COLO668 (cell line): ENCODE data around the gene SCARB1.

Experiments used
- DNase-seq: peaks from one replicate; lab custom pipeline; 2025; ENCODE audit not compliant: unreplicated experiment; lab: John Stamatoyannopoulos, UW

Gene SCARB1

DNA sequence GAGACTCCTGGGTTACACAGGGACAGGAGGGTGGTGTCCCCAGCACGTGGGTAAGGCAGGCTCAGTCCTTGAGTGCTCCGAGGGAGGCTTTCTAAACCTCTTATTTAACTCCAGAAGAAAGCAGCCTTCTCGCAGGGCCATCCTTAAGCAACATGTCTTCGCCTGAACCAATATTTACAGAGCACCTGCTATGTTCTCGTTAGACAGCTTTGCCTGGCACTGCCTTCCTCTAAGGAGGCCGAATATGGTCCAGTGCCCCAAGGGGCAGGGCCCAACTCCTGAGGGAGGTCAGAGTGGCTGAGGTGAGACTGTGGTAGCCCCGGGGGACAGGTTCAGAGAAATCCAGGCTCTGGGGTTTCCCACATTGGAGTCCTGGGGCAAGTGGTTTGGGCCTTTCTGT, 2.1 kb upstream of the SCARB1 start:
- no peak for DNase-seq

DNA sequence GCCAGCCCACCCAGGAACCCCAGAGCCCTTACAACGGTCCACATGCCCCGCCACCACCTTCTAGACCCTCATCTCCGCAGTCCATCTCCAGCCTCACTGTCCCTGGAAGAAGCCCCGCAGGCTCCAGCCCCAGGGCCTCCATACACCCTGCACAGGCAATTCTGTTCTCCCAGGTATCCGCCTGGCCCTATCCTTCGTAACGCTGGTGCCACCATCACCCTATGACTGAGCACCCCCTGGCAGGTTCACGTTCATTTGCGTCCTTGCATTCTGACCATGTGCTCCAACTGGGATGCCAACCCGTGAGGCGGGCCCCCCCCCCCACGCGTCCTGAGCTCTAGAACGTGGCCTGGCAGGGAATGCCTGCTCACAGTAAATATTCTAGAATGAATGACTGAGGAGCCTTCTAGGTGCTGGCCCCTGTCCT, 675 bp upstream of the SCARB1 start:
- DNase-seq: no peak

DNA sequence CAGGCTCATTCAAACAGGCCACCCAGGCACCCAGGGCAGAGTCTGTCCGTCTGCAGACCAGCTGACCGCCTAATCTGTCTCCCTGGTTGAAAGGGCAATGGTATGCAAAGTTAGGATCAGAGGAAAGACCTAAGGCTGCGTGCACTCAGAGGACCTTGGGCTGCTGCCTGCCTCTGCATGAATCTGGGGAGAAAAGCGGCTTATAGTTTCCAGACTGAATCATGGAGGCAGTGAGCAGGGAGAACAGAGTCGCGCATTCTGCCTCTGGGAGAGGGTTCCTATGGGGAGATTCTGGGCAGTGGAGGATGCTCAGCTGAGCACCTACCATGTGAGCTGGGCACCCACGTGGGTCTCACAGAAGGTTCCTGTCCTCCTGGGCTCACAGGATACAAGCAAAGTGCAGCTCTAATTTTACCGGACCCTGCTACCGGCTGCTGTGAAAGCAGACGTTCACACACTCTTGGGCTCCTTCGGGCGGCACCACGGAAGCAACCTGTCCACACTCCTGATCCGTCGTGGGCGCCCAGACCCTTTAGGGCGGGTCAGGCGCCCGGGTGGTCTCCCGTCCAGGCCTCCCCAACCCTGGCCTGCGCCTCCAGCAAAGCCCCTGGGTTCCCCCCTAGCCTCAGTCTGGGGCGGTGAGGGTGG, 772 bp downstream of the SCARB1 start:
- peak; percentile 35 for DNase-seq

DNA sequence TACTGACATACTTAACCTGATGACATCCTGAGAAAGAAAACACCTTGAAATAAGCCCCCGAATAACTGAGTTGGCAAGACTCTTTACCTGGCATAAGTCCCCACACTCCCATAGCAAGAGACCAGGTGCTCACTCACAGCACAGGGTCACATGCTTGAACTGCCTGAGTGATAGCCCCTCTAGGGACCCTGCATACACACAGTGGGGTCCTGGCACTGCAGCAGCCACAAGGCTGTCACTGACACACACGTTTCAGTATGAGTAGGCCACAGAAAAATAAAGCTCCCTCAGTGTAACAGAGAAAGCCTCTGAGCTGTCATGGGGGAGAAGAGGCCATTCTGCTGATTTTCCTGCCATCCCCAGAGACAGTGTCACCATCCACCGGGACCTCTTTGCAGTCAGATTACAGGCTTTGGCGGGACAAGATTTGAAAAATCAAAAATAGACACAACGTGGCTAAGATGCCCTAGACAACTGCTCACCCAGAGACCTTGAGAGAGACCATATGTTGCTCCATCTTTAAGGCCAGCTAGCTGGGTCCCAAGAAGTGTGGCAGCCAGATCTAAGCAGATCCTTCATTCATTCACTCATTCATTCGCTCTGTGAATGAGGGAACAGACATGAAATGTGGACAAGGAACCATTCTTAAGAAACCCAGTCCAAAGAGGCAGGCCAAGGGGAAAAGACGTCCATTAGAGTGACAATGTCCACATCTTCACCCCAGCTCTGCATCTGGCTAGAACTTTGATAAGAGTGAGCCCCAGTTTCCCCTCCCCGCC, 1.6 kb downstream of the SCARB1 start:
- DNase-seq: no peak

DNA sequence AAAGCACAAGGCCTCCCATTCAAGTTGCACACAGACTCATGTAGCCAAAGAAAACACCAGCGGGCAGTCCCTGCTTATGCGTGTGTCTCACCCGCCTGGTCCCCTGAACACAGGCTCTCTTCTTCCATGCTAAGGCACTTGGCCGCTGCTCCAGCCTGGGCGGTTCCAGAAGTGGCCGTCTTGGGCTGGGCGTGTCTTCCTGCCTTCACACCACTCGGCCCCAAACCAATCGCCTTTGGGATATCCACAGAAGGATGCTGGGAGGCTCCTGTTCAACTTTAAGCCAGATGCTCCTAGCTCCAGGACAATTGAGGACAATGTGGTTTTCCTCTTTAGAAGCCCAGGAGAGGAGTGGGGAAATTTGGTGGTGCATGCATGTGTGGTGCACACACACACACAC, 2.2 kb downstream of the SCARB1 start:
- DNase-seq: no peak

DNA sequence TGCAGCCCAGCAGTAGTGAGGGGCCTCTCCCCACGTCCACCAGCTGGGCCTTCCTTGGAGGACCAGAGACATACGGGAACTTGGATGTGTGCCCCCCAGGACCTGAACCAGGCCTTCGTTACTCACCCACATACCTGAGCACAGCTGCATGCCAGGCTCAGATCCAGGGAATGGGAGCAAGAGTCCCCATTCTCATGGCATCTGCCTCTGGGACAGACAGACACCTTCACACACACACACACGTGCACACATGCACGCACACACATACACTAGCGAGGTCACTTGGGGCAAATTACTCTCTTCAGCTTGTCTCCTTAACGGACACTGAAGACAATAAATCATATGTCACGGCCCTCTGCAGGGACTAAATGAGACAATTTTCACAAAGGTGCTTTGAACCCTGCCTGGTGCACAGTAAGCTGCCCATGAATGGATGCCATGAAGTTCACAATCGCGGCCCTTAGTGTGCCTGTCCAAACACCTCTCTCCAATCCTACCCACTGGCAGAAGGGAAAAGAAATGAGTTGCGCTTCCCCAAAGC, 5.7 kb downstream of the SCARB1 start:
- DNase-seq: no peak

DNA sequence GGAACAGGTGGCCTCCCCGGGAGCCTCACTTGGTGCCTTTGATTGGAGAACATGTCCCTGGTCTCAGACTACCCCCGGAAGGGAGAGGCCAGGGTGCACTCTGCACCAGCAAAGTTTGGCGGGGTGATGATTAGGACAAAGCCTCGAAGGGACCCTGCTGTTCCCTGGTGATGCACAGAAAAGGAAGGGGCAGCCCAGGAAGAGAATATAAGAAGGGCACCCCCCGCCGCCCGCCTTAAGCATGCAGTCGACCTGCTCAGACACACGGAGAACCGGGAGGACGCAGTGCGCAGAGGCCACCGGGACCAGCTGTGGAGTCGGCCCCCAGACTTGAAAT, 6.9 kb downstream of the SCARB1 start:
- DNase-seq: no peak

DNA sequence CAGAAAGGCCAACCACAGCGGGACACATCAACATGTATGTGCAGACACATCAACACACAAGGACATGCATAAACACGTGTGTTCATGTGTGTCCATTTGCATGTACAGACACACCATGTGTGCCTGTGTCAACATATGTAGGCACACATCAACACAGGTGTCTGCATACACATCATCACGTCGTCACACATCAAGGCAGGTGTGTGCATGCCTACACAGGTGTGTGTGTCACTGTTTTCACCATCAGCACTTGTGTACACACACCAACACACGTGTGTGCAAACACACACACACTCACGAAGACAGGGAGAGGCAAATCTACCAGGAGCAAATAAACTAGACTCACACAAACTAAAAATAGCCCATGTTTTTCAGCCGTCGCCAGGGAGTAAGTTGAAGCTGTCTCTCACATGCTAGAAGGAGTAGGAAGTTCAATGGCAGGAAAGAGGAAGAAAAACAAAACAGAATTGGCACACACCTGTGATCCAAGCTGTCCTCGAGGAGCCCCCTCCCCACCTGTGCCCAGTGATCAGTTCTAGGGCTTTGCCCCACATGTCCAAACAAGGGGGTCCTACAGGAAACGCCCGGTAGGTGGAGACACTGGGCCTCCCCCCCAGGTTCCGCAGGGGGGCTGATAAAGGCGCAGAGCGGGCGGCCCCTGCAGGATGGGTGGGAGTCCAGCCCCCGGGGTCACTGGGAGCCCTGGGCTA, 7.4 kb downstream of the SCARB1 start:
- DNase-seq: no peak

DNA sequence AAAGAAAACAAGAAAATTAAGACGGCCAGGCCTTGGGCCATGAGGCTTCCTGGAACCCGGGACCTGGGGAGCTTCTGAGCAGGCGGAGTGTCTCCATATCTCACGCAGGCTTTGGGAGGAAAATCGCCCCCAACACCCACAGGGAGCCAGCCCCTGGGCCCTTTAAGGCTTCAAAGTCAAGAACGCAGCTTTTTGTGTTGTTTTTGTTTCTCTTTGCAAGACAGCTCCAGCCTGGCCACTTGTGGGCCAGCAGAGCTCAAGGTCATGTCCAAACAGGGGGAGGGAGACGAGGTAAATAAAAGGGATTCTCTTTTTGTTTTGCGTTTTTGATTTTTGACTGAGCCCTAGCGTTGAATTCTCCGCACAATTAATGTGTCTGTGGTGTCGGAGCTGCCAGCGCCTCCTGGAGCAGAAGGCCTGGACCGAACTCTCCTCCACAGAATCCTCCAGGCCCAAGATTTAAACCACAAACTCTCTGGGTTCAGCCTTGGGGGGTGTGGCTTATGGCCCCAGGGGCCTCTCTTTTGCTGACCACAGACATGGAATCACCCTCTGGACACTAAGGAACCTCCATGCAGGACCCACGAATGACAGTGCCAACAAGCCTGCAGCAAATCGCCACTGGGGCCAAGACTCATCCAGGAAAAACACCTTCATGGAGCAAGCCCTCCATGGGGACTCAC, 8.2 kb downstream of the SCARB1 start:
- no peak for DNase-seq

DNA sequence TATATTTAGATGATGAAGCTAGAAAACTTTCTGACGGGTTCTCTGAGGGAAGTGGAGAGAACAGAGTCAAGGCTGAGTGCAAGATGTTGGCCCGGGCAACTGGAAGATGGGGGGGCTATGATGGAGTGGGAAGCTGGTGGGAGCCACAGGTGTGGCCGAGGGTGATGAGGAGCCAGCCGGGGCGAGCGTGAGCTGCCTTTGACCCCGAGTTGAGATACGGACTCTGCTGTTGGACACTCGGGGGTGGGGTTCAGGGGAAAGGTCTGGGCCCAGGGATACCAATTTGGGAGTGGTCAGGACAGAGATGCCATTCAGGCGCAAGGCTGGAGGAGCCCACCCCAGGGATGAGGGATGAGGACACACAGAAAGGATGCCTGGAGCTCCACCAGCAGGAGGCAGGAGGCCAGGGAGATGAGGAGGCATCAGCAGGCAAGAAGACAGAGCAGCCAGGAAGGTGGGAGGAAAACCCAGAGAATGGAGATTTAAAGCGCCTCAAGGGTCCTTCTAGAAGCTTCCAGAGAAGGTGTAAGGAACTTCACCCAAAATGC, 9.0 kb downstream of the SCARB1 start:
- DNase-seq: no peak

DNA sequence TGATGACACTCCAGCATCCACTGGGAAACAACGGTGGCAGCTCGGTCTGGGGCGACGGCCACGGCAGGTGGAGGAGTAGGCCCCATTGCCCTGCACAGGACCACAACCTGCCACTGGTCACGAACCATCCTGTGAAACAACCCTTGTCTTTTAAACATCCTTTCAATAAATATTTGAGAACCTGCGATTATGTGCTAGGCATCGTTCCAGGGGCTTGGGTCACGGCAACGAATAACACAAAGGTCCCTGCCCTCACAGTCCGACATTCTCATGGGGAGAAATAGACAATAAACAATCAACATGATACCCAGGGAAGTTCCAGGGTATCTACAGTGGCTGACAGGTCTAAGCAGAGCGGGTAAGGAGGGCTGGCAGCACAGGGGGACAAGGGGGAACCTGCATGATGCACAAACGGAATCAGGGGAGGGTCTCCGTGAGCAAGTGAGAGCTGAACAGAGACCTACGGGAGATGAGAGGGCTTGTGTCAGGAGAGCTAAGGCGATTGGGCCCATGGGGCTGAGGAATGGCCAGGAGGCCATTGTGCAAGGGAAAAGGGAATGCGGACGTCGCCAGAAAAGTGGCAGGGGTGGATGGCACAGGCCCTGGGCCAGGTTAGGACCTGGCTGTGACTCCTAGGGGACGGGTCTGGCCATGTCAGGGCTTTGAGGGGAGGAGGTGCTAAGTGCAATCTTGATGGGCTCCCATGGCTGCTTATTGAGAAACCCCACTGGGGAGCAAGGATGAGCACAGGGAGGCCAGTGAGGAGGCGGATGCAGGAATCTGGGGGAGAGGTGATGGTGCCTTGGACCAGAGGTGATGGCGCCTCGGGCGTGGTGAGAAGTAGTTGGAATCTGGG, 9.7 kb downstream of the SCARB1 start:
- DNase-seq: no peak

DNA sequence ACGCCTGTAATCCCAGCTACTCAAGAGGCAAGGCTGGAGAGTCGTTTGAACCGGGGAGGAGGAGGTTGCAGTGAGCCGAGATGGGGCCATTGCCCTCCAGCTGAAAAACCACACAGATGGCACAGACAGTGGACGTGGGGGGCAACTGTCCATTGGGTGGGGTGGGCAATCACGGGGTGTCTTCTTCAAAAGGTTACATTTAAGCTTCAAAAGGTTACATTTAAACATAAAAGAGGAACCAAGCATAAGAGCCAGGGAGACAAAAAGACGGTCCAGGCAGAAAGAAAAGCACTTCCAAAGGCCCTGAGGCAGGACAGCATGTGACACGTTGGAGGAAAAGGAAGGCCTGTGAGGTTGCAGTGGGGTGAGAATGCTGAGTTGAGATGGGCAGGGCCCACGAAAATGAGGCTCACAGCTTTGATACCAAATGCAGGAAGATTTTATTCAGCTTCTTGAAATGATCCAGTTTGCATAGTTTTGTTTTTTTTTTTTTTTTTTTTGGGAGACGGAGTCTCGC, 10.7 kb downstream of the SCARB1 start:
- DNase-seq: no peak

DNA sequence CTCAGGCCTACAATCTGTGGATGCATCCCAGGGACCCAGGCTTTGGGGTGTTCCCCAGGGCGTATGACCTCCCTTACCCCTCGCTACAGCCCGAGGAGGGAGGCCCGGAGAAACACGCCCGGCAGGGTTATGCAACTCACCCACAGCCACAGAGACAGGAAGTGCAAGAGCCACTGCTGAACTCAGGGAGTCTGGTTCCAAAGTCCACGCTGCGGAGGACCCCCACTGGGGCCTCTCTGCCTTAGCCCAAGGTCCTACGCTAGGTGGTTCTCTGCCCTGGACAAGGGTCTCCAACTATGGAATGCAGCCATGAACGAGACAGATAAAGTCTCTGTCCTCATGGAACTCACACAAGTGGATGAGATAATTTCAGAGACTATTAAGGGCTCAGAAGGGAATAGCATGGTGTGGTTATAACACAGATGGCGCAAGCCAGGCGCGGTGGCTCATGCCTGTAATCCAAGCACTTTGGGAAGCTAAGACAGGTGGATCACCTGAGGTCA, 11.3 kb downstream of the SCARB1 start:
- no peak for DNase-seq

DNA sequence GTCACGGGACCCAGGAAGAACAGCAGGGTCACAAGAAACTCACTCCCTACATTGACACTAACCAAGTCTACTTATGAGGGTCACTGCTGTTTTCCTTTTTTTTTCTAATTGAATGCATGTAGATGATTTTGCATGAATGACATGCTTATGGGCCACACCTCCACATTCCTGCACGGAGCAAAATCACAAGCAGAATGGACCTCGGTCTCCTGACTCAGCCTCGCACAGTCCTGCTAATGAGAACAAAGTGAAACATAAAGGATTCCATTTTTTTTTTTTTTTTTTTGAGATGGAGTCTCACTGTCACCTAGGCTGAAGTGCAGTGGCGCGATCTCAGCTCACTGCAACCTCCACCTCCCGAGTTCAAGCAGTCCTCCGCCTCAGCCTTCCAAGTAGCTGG, 12.3 kb downstream of the SCARB1 start:
- no peak for DNase-seq

DNA sequence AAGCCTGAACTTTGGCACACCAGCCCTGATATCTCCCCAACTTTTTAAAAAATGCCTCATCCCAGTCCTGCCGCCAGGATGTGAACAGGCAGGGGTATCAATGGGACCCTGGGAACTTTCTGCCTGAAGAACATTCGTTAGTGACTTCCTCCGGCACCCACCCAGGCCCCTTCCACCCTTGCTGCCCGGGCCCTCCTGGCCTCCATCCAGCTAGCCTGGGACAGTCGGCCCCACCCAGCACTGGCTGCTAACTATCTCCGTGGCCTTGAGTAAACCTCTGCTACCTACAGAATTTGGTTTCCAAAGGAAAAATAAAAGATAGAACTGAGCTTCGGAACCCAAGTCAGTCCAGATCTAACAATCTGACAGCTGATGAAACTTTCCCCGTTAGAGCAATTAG, 14.3 kb downstream of the SCARB1 start:
- DNase-seq: no peak

DNA sequence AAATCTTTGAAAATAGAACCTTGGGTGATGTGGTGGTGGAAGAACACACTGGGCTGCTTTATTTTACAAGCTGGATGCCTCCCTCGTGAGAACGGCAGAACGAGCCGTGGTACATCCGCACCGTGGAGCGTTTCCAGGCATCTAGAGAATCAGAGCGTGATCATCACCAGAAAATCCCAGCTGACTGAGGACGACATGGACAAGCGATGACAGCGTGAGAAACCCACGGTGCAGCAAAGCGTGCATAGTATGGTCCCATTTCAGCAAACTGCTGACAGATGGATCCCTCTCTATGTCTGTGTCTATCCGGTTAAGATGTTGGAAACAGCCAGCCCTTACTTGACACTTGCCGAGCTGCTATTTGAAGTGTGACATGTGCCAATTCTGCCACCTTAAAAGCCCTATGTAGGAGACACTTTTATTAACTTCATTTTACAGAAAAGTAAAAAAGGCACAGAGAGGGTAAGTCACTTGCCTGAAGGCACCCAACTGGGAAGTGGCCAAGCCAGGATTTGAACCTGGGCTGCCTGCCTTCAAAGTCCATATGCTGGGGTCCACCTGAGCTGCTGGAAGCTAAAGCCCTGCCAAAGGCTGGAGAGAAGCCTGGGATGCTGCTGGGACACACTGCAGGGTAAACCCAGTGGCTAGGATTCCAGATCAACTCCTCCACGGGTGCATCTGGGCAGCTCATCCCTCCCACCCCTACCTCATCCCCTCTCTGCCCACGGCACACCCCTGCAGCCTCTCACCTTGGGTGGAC, 14.9 kb downstream of the SCARB1 start:
- no peak for DNase-seq

DNA sequence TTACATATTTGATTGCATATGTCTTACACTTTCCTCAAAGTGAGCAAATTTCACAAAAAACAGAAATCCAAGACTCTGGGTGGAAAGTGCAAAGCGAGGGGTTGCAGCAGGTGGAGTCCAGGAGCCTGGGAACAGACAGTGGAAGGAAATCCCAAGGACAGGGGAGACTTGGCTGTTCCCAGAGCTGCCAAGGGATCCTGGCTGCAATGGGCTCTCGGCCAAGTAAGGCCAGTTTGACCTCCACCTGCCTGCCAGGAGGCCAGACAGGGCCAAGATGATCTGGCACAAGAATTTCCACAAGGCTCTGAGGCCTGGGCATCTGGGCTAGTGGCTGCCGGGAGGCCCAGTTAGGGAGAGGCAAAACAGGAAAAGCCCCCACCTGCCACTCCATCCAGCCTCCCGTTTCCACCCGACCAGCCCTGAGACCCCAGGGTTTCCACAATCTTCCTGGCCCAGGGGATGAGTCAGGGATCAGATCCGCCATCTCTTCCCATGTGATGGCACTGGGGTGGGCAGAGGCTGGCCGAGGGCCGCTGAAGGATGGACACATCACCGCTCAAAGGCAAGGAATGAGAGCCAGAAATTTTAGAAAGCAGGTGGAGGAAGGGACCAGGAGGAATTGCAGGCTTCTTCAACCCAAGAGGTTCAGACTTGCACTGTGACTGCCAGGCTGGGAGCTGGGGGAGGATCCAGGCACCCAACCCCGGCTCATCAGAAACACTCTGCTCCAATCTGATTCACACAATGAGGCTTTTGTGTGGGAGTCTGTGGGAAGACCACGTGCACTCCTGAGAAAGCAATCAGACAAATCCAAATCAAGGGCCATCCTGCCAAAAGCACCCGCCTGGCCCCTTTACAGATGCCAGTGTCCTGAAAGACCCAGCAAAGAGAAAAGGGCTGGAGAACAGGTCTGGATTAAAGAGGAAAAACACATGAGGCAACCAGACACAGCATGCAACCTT, 16.3 kb downstream of the SCARB1 start:
- no peak for DNase-seq
